IMR-90 (cell line): ENCODE data around the gene EML5. TPM values are rescaled to one million over a fixed set of nuclear protein-coding genes. Genes with fewer than 3 reads are reported as not detected.
"Not testable (repeated sequence)": the region's sequence is repeated elsewhere in the genome, so short reads cannot be mapped to it uniquely, and the experiment has no call there.

Source experiments
- ATAC-seq: fragments of 200-7000 bp; cut with Tn5 transposase; 2 replicates; pipeline ENCODE4 v1.9.1; 2020; ENCODE audit warnings: low read depth, mild to moderate bottlenecking, moderate library complexity
- BruUV-seq: library from RNA; stranded (reverse); fragments of 400-500 nt; replicated peaks from 2 replicates; lab custom pipeline; 2021; lab: Mats Ljungman, UMichigan
- CTCF ChIA-PET: fragments of 300-600 bp; formaldehyde crosslinking; extraction: SDS; loops from one replicate; lab custom pipeline; 2021; ENCODE audit warnings: antibody characterized with exemption; lab: Yijun Ruan, JAX
- POLR2A ChIA-PET: fragments of 300-600 bp; sonication (Branson Sonifier 250); formaldehyde crosslinking; loops from one replicate; lab custom pipeline; 2022; ENCODE audit warnings: antibody characterized with exemption; ENCODE audit not compliant: unreplicated experiment; lab: Charles Lee
- DNase-seq: peaks from one replicate; pipeline ENCODE4 v3.0.0; 2013
- H2AFZ ChIP-seq: replicated peaks from 2 replicates; pipeline ENCODE3; 2013; ENCODE audit warnings: low read length, mild to moderate bottlenecking; ENCODE audit not compliant: poor library complexity
- H2AK5ac ChIP-seq: 2 replicates; pipeline ENCODE4 v1.6.1; 2013; ENCODE audit warnings: low read depth, low read length, inconsistent platforms
- H2AK9ac ChIP-seq: replicated peaks from 2 replicates; pipeline ENCODE3; 2013; ENCODE audit warnings: mild to moderate bottlenecking, low read depth, low read length, moderate library complexity; ENCODE audit not compliant: poor library complexity
- H2BK120ac ChIP-seq: 2 replicates; pipeline ENCODE4 v1.6.1; 2013; ENCODE audit warnings: low read depth, low read length, inconsistent platforms
- H2BK15ac ChIP-seq: 3 replicates; pipeline ENCODE4 v1.6.1; 2013; ENCODE audit warnings: low read depth, low read length, inconsistent platforms
- H2BK20ac ChIP-seq: 2 replicates; pipeline ENCODE4 v1.6.1; 2013; ENCODE audit warnings: low read depth, mild to moderate bottlenecking, inconsistent platforms, low read length, moderate library complexity
- H2BK5ac ChIP-seq: 2 replicates; pipeline ENCODE4 v1.6.1; 2013; ENCODE audit warnings: mild to moderate bottlenecking, low read depth, low read length, inconsistent platforms; ENCODE audit not compliant: poor library complexity, severe bottlenecking
- H3K14ac ChIP-seq: replicated peaks from 2 replicates; pipeline ENCODE4 v1.6.1; 2013; ENCODE audit warnings: low read depth, low read length, inconsistent platforms
- H3K18ac ChIP-seq: 2 replicates; pipeline ENCODE4 v1.6.1; 2013; ENCODE audit warnings: low read depth, low read length, control low read depth
- H3K23ac ChIP-seq: 2 replicates; pipeline ENCODE4 v1.6.1; 2013; ENCODE audit warnings: low read depth, low read length, inconsistent platforms
- H3K27ac ChIP-seq: 2 replicates; pipeline ENCODE4 v1.5.1; 2013; ENCODE audit warnings: mild to moderate bottlenecking, control low read depth, low read length; ENCODE audit not compliant: insufficient read depth
- H3K27me3 ChIP-seq: 2 replicates; pipeline ENCODE4 v1.6.1; 2013; ENCODE audit warnings: low read length; ENCODE audit not compliant: control insufficient read depth, insufficient read depth
- H3K36me3 ChIP-seq: 2 replicates; pipeline ENCODE4 v1.6.1; 2013; ENCODE audit warnings: low read length, mixed read lengths; ENCODE audit not compliant: control insufficient read depth, insufficient read depth
- H3K4ac ChIP-seq: 2 replicates; pipeline ENCODE4 v1.6.1; 2013; ENCODE audit warnings: low read depth, low read length, inconsistent platforms
- H3K4me1 ChIP-seq: 2 replicates; pipeline ENCODE4 v1.6.1; 2013; ENCODE audit warnings: low read length, mixed read lengths; ENCODE audit not compliant: control insufficient read depth, insufficient read depth
- H3K4me2 ChIP-seq: 2 replicates; pipeline ENCODE4 v1.6.1; 2013; ENCODE audit warnings: low read depth, mild to moderate bottlenecking, control low read depth, low read length, moderate library complexity
- H3K4me3 ChIP-seq: 2 replicates; pipeline ENCODE4 v1.5.1; 2013; ENCODE audit warnings: low read depth, mild to moderate bottlenecking, control low read depth, low read length, moderate library complexity; ENCODE audit not compliant: insufficient read depth
- H3K56ac ChIP-seq: 2 replicates; pipeline ENCODE4 v1.6.1; 2013; ENCODE audit warnings: low read length, inconsistent platforms; ENCODE audit not compliant: insufficient read depth; ENCODE audit errors: extremely low read depth
- H3K79me1 ChIP-seq, 2 experiments: 2 replicates each; pipeline ENCODE4 v1.6.1; 2013; ENCODE audit warnings: low read length in 2 of 2, inconsistent platforms in 1 of 2, low read depth in 1 of 2
- H3K9ac ChIP-seq: 2 replicates; pipeline ENCODE4 v1.6.1; 2013; ENCODE audit warnings: low read depth, low read length, control low read depth
- H3K9me1 ChIP-seq: 2 replicates; pipeline ENCODE4 v1.6.1; 2013; ENCODE audit warnings: low read length, inconsistent platforms; ENCODE audit not compliant: insufficient read depth
- H3K9me3 ChIP-seq: 2 replicates; pipeline ENCODE4 v1.6.1; 2013; ENCODE audit warnings: low read length; ENCODE audit not compliant: control insufficient read depth, insufficient read depth
- H4K20me1 ChIP-seq: 2 replicates; pipeline ENCODE4 v1.6.1; 2013; ENCODE audit warnings: low read length, inconsistent platforms; ENCODE audit not compliant: insufficient read depth
- H4K5ac ChIP-seq: 2 replicates; pipeline ENCODE4 v1.6.1; 2013; ENCODE audit warnings: mild to moderate bottlenecking, low read depth, low read length, control low read depth
- H4K8ac ChIP-seq, 2 experiments: 2 replicates each; pipeline ENCODE4 v1.6.1; 2013; ENCODE audit warnings: low read depth in 2 of 2, low read length in 2 of 2, control low read depth in 1 of 2, inconsistent platforms in 1 of 2
- H4K91ac ChIP-seq: 2 replicates; pipeline ENCODE4 v1.6.1; 2013; ENCODE audit warnings: low read depth, low read length, inconsistent platforms; ENCODE audit not compliant: insufficient read depth
- dilution Hi-C: fragments of 300-500 bp; cut with HindIII; formaldehyde crosslinking; loops from one replicate; pipeline ENCODE4 v1.14.3; 2018; ENCODE audit warnings: low sequenced_read_pairs; ENCODE audit not compliant: unreplicated experiment
- in situ Hi-C: fragments of 300-500 bp; cut with MboI; formaldehyde crosslinking; loops from 3 replicates; pipeline ENCODE4 v1.14.3; 2019; ENCODE audit warnings: low sequenced_read_pairs, inconsistent platforms, mixed read lengths
- intact Hi-C: fragments of 100-400 bp; cut with micrococcal nuclease; formaldehyde crosslinking; loops from 2 replicates; pipeline ENCODE4 v1.10.0; 2022
- polyA plus RNA-seq, 3 experiments: library from polyadenylated mRNA; depleted of rRNA; stranded (reverse); fragments of >200 nt; gene quantifications; 2 replicates each; pipeline ENCODE4 v1.2.3, GENCODE V29; 2012; ENCODE audit warnings: low replicate concordance in 1 of 3
- total RNA-seq: library from RNA; depleted of rRNA; stranded (reverse); fragments of >200 nt; gene quantifications from 2 replicates; pipeline ENCODE4 v1.2.3, GENCODE V29; 2012

The EML5 gene
- total and polyA plus RNA-seq, 2 of the 4 experiments (the other 2 are of a cell fraction): 8.1 to 22.2 TPM

DNA sequence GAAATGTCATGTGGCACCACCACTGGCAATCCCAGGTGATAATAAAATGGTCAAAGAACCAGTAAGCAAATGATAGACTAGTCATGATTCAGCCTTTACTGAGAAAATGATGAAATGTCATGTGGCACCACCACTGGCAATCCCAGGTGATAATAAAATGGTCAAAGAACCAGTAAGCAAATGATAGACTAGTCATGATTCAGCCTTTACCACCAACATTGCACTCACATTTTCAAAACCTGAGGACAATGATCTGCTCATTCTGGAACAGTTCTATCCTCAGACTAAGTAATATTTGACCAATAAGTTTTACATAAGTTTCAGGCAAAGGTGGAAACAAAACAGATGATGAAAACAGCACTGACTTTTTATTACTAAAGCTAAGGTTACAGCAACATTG is 3.2 kb downstream of the EML5 start:
- dilution Hi-C loops, H3K4me3 ChIP-seq, H2BK120ac ChIP-seq, H3K14ac ChIP-seq, H4K5ac ChIP-seq, H3K9me1 ChIP-seq, H3K9ac ChIP-seq, H2BK15ac ChIP-seq, H2AFZ ChIP-seq, H2BK20ac ChIP-seq, H3K27ac ChIP-seq, H4K91ac ChIP-seq, H3K4ac ChIP-seq, intact Hi-C loops, DNase-seq, in situ Hi-C loops, H3K18ac ChIP-seq, H3K27me3 ChIP-seq, H2AK9ac ChIP-seq, H3K9me3 ChIP-seq, H4K8ac ChIP-seq, H2AK5ac ChIP-seq, POLR2A ChIA-PET, H3K4me1 ChIP-seq, H4K20me1 ChIP-seq, H3K56ac ChIP-seq, ATAC-seq, H3K36me3 ChIP-seq, BruUV-seq: not testable (repeated sequence)
- Histone ChIP-seq H2BK5ac (peak overlapping the region; percentile 52), H3K4me2 (peak overlapping the region; percentile 74; the same call in 1 of the 2 replicates), H3K79me1 (peaks cover 0 to 34% of the 10 kb centered on the region in 2 experiments; a peak in 2 of 4 replicates), H3K23ac (peak overlapping the region; percentile 42; the same call in 1 of the 2 replicates)
- CTCF ChIA-PET: interaction anchor here (0.6 to 0.8 kb wide), 2 partner anchors 122 to 169 kb away, joined by 3 to 11 read pairs; no protein-coding TSS in a partner anchor
